Glomerular visceral epithelial cell (primary cell): ENCODE measurements around the gene BLOC1S2.
"Not testable (repeated sequence)": the region's sequence is repeated elsewhere in the genome, so short reads cannot be mapped to it uniquely, and the experiment has no call there.

Source experiments
- DNase-seq: peaks from one replicate; pipeline ENCODE4 v3.0.0-alpha.2; 2016; ENCODE audit errors: extremely low spot score

The BLOC1S2 gene

DNA sequence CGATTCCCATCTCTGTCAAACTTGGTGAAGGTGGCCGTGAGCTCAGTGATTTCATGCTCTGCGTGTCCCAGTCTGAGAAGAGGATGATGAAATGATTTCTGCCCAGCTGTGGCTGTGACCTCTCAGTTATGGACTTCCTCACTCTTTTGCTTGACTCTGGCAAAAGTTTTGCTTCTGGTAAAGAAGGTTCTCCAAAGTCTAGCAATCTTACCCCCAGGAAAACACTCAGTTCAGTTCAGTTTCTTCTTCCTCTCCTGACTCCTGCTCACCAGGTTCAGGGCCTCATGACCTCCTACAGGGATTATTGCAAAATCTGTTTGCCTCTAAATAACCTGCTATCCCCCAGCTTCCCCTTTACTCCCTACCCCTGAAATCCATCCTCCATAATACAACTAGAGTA is 4.9 kb upstream of the BLOC1S2 start:
- DNase-seq: no peak

DNA sequence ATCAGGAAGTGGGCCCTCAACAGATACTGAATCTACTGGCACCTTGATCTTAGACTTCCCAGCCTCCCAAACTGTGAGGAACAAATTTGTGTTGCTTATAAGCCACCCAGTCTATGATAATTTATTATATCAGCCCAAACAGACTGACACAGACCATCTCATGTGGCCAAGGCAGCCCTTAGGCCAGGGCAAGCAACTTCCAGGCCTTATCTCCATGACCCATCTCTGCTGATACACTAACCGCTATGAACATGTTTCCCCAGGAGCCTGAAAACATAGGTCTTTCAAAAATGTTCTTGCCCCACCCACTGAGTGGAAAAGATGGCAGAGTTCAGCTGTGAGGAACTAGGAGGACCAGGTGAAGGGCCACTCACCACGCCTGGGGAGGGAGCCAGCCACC is 3.2 kb upstream of the BLOC1S2 start:
- no peak for DNase-seq

DNA sequence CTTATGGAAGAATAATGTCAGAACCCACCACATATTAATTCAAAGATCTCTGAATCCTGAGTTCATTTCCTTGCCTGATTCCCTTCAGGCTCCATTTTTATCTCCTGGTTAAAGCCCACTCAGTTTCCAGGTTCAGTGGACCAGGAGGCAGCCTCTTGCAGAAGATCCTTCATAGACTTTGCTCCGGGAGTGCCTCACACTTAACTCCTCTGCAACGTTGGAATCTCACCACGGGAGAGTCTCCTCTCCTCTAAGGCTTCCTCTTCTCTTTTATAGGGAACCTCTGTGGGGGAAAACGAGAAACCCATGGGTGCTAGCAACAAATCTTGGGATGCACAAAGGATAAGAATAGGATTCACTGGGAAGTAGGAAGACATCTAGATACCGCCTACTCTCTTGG is 1.7 kb upstream of the BLOC1S2 start:
- no peak for DNase-seq

DNA sequence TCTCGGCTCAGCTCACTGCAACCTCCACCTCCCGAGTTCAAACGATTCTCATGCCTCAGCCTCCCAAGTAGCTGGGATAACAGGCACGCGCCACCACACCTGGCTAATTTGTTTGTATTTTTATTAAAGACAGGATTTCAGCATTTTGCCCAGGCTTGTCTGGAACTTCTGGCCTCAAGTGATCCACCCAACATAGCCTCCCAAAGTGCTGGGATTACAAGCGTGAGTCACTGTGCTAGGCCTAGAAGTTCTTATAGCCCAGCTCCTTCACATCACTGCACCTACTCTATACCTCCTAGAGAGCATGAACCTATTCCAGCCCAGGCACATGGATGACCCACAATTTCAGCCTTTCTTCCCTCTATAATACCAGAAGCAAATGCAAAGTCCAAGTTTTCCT is 1.3 kb upstream of the BLOC1S2 start:
- DNase-seq: no peak

DNA sequence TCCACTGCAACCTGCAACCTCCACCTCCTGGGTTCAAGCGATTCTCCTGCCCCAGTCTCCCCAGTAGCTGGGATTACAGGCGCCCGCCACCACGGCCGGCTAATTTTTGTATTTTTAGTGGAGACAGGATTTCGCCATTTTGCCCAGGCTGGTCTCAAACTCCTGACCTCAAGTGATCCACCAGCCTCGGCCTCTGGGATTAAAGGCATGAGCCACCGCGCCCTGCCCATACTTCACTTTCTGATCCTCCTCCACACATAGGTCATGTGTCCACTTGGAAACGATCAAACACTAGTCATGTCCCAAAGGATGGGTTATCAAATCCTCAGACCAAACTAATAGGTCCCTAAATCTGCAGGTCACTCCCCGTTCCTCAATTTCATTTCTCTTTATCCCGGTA is 1.2 kb downstream of the BLOC1S2 start:
- DNase-seq: not testable (repeated sequence)

DNA sequence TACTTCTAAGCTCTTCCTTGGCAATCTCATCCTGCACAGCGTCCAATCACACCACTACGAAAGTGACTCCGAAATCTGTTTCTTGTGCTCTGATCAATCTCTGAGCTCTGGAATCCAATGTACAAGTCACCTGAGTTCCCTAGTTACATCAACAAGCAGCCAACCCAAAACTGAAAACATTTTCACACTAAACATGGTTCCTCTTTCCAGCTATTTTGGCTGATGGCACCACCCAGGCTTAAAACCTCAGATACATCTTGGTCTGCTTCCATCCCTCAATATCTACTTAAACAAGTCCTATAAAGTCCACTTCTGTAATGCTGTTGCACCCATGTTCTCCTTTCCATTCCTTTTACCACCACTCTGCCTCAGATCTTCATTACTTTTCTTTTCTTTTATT is 3.6 kb downstream of the BLOC1S2 start:
- DNase-seq: no peak

DNA sequence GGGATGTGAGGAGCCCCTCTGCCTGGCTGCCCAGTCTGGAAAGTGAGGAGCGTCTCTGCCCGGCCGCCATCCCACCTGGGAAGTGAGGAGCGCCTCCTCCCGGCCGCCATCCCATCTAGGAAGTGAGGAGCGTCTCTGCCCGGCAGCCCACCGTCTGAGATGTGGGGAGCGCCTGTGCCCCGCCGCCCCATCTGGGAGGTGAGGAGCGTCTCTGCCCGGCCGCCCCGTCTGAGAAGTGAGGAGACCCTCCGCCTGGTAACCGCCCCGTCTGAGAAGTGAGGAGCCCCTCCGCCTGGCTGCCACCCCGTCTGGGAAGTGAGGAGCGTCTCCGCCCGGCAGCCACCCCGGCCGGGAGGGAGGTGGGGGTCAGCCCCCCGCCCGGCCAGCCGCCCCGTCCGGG is 9.5 kb downstream of the BLOC1S2 start:
- DNase-seq: not testable (repeated sequence)

DNA sequence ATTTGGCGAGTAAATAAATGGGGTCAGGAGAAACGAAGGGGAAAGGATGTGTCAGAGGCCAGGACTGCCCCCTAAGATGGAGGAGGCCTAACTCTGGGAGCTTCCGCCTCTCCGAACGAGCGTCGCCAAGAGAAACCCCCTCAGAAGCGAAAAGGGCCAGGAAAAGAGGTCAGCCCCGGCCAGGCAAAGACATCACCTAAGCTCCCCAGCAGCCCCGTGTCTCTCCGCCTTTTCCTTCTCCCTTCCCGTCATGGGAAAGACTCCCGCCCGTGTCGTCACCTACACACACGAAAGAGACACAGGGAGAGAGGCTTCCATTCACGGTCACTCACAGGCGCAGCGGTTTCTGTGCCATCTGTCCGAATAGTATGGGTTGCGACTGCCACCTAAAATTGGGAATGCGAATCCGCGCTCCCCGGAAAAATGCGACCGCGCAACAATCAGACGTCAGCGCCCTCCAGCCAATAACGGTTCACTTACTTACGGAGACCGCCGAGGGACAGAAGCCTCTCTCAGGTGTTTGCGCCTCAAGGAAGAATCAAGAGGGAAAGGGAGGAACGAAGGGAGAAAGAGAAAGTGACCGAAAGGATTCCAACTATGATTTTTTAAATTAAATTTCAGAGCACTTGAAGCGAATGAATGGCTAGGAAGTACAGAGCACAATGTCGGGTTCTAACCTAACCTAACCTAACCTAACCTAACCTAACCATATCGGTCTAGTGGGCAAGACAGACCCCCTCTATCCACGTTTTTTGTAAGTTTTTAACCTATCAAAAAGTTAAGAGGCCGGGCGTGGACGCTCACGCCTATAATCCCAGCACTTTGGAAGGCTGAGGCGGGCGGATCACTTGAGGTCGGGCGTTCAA is 19.0 kb downstream of the BLOC1S2 start, which contains the start of gene CWF19L1:
Gene CWF19L1, minus strand, starts transcription at position 400 of the 866 bp plus-strand sequence. Its CDS starts 45 bp downstream, at position 355.
- DNase-seq: peak; percentile 88

DNA sequence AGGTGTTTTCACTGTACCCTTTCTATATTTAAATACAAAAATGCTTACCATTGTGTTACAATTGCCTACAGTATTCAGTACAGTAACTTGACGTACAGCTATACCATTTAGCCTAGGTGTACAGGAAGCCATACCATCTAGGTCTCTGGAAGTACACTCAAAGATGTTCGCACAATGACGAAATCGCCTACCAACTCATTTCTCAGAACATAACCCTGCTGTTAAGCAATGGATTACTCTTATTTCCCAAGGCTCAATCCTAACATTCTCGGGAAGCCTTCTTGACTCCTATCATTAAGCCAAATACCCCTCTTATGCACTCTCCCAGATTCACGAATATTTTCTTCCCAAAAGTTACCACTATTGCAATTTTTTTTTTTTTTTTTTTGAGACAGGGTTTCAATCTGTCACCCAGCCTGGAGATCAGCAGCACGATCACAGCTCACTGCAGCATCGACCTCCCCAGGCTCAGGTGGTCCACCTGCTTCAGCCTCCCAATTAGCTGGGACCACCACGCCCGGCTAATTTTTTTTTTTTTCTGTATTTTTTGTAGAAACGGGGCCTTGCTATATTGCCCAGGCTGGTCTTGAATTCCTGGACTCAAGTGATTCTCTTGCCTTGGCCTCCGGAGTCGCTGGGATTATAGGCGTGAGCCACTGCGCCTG is 20.5 kb downstream of the BLOC1S2 start:
- no peak for DNase-seq

DNA sequence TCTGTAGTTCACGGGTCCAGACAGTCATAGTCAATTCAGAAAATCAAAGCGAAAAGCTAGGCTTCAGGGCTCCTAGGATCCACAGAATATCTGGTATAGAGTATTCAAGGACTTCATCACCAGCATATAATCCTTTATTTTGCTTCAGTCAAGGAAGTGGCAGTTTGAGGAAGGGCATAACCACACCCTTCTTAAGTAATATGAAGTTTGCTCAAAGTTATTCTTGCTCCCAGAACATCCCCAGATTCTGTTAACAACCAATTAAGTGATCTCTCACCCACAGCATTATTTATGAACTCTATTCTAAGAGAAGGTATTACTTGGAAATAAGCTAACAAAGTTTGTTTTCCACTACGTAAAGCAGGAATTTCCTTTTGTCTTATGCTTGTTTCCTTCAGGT is 32.3 kb downstream of the BLOC1S2 start:
- DNase-seq: no peak

DNA sequence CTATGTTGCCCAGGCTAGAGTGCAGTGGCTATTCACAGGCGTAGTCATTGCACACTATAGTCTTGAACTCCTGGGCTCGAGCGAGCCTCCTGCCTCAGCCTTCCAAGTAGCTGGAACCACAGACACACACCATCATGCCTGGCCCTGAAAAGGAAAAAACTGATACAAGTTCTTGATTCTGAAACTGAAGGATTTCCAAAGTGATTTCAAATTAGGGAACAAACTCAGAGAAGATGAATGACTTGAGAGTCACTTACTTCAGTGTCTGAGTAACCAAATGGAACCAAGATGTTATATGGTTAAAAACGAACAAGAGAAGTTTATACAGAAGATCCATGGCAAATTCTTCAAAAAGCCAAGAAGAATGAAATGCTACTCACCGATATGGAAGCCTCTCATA is 33.4 kb downstream of the BLOC1S2 start:
- no peak for DNase-seq

DNA sequence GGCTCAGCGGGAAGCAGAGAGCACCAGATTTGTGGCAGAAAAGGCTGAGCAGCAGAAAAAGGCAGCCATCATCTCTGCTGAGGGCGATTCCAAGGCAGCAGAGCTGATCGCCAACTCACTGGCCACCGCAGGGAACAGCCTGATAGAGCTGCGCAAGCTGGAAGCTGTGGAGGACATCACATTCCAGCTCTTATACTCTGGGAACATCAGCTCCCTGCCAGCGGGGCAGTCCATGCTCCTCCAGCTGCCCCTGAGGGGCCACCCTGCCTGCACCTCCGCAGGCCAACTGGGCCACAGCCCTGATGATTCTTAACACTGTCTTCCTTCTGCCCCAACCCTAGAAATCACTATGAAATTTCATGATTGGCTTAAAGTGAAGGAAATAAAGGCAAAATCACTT is 37.7 kb downstream of the BLOC1S2 start:
- no peak for DNase-seq

DNA sequence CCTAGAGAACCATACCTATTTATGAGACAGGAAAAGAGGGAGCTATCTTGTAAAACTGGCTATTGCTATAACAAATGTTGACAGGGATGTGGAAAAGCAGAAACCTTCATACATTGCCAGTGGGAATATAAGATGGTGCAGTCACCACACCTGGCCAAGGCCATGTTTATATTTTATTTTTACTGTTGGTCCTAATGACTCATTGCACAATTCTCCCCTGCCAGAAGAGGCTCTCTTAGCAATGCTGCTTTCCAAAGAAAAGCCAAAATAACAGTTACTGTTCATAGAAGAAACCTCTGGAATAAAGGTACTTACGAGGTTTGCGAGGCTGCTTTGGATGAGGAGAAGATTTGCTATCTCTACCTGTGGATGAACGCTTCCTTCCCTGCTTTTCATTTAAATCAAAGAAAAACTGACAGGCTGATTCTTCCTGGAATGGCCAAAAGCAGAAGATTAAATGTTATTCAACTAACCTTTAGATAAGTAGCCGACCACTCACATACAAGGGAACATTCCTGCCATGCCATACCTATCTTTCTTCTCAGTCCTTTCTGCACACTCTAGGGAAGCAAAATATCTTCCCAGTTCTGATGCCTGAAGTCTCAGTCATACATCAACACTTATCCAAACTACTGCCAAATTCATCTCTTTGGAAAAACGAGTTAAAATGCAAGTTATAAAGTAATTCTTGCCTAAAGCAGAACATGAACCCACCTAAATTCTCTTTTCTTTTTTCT is 40.8 kb downstream of the BLOC1S2 start:
- DNase-seq: no peak

DNA sequence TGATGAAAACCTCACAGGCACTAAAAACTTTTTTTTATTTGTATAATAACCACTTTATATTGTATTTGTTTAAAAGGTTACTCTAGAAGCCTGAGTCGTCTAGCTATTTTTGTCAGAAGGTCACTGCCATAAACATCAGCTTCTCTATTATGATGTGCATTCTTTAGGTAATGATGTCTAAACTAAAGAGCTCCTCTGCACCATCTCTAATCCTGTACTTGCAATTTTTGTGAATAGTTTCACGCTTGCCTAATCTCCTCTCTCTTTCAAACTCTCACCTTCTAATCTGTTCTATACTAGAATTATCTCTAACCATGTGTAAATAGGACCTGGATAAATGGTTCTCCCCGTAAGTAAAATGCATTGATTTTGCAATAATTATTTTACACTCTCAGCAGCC is 46.6 kb downstream of the BLOC1S2 start:
- DNase-seq: no peak

DNA sequence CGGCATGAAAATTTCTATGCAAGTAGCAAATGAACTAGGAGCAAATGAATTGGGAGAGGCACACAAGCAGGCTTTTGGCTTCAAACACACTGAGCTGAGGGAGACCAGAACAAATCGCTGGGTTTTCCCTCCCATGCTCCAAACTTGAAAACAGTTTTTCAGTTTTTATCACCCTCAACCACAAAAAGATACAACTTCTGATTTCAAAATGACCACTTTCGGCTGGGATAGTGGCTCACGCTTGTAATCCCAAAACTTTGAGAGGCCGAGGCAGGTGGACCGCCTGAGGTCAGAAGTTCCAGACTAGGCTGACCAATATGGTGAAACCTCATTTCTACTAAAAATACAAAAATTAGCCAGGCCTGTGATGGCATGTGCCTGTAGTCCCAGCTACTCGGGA is 48.1 kb downstream of the BLOC1S2 start:
- DNase-seq: no peak

DNA sequence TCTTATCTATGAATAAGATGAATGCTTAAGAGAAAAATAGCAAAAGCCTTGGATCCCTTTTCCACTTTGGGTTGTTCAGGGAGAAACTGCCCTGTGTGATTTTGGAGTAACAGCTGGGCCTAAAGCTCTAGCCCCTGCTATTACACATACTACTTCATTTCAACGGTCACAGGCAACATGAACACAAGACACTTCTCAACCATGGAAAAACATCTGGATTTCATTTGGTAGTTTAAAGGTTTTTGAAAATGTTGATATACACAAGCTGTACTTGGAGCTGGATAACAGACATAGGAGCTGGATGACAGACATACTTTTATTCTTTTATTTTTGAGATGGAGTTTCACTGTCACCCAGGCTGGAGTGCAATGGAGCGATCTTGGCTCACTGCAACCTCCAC is 54.4 kb downstream of the BLOC1S2 start:
- no peak for DNase-seq

DNA sequence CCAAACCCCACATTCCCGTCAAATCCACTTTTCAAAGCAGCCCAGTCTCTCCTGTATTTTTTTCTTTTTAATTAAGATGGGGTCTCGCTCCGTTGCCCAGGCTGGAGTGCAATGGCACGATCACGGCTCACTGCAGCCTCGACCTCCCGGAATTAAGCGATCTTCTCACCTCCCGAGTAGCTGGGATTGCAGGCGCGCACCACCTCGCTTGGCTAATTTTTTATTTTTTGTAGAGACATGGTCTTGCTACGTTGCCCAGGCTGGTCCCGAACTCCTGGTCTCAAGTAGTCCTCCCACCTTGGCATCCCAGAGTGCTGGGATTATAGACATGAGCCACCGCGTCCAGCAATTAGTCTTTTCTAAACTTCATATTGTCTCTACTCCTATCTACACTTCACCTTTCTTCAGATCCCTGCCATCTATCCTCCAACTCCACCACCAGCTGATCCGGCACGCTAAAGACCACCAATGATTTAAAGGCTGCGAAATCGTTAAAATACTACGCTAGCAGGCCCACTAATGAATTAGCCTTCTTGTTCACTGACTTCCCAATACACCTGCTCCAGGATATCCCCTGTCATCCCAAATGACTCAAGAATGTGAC is 56.6 kb downstream of the BLOC1S2 start:
- DNase-seq: no peak

DNA sequence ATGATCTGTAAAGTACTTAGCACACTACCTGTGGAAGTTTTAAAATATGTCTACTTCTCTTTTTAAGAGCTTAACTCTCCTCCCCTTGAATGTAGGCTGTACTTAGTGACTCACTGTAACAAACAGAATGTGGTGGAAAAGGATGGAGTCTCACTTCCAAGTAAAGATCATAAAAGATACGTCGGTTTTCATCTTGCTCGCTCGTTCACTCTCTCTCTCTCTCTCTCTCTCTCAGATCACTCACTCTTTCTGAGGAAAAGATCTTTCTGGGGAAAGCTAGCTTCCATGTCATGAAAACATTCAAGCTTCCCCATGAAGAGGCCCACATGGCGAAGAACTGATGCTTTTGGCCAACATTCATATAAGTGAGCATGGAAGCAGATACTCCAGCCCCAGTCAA is 62.6 kb downstream of the BLOC1S2 start:
- DNase-seq: no peak
